Effector memory CD4-positive, alpha-beta T cell (primary cell): ENCODE results near the gene FBLL1.

Experiments
- DNase-seq, 3 donors: peaks; one replicate each; pipeline ENCODE4 v3.0.0-alpha.2; 2020
- H3K27ac ChIP-seq: 2 replicates; pipeline ENCODE4 v1.7.0; 2013; ENCODE audit warnings: mild to moderate bottlenecking, low read length, moderate library complexity; ENCODE audit not compliant: insufficient read depth, poor library complexity, severe bottlenecking
- H3K27me3 ChIP-seq: replicated peaks from 2 replicates; pipeline ENCODE4 v1.7.0; 2013; ENCODE audit warnings: mild to moderate bottlenecking, low read length; ENCODE audit not compliant: insufficient read depth, control insufficient read depth, poor library complexity, severe bottlenecking
- H3K36me3 ChIP-seq: 2 replicates; pipeline ENCODE4 v1.7.0; 2013; ENCODE audit warnings: mild to moderate bottlenecking, low read length, moderate library complexity; ENCODE audit not compliant: control insufficient read depth, insufficient read depth
- H3K4me1 ChIP-seq: 2 replicates; pipeline ENCODE4 v1.7.0; 2013; ENCODE audit warnings: low read length, mild to moderate bottlenecking; ENCODE audit not compliant: control insufficient read depth, insufficient read depth, poor library complexity, severe bottlenecking
- H3K4me3 ChIP-seq: 2 replicates; pipeline ENCODE4 v1.7.0; 2013; ENCODE audit warnings: low read length, low read depth, mild to moderate bottlenecking; ENCODE audit not compliant: insufficient read depth, poor library complexity, severe bottlenecking
- H3K9me3 ChIP-seq: 2 replicates; pipeline ENCODE4 v1.7.0; 2013; ENCODE audit warnings: mild to moderate bottlenecking, low read length, moderate library complexity; ENCODE audit not compliant: control insufficient read depth
- total RNA-seq, 3 donors: gene quantifications; one replicate each; lab custom pipeline; 2026; lab: John Stamatoyannopoulos, UW

Gene FBLL1
- total RNA-seq: 0 reads per million in 3 donors

- H3K4me3 ChIP-seq: no peak within 1 kb of the TSS
- no peaks in the 10 kb centered on the region for H3K9me3 ChIP-seq
- H3K4me1 ChIP-seq: no peaks in the 10 kb centered on the region
- H3K27ac ChIP-seq: no peak within 1 kb of the TSS
- H3K36me3 ChIP-seq: no peaks in the 10 kb centered on the region
- DNase-seq: no peak
- peaks cover 7% of the 10 kb centered on the region for H3K27me3 ChIP-seq
Measured at GRCh38 chr5:168528521-168529373, at the start of gene FBLL1. Gene FBLL1, plus strand, starts transcription at chr5:168529305. Its CDS starts 200 bp downstream, at chr5:168529505.

- DNase-seq: no peak
Measured at GRCh38 chr5:168480601-168481000, 48.5 kb upstream of the FBLL1 start.

GRCh38 chr5:168481330-168481788 lies 47.7 kb upstream of the FBLL1 start:
- no peak for DNase-seq
- Histone ChIP-seq H3K27ac (no peak overlapping the region), H3K4me3 (no peak overlapping the region), H3K9me3 (no peaks in the 10 kb centered on the region), H3K36me3 (no peaks in the 10 kb centered on the region), H3K4me1 (peaks cover 4% of the 10 kb centered on the region), H3K27me3 (no peaks in the 10 kb centered on the region)

More at GRCh38 chr5:168480601-168481000, 48.5 kb upstream of the FBLL1 start:
- Histone ChIP-seq H3K4me3 (no peak overlapping the region), H3K27me3 (no peaks in the 10 kb centered on the region), H3K36me3 (no peaks in the 10 kb centered on the region), H3K4me1 (no peaks in the 10 kb centered on the region), H3K9me3 (no peaks in the 10 kb centered on the region), H3K27ac (no peak overlapping the region)

- peaks cover 4% of the 10 kb centered on the region for H3K4me1 ChIP-seq
- H3K36me3 ChIP-seq: no peaks in the 10 kb centered on the region
- no peak overlapping the region for H3K27ac ChIP-seq
- H3K27me3 ChIP-seq: no peaks in the 10 kb centered on the region
- no peaks in the 10 kb centered on the region for H3K9me3 ChIP-seq
- no peak overlapping the region for H3K4me3 ChIP-seq
- DNase-seq: no peak
Measured at GRCh38 chr5:168482361-168482760, 46.7 kb upstream of the FBLL1 start.

GRCh38 chr5:168486136-168486879 lies 42.8 kb upstream of the FBLL1 start, which contains the start of gene RARS1:
Gene RARS1, plus strand, starts transcription at chr5:168486471. Its CDS starts 28 bp downstream, at chr5:168486499.
- Histone ChIP-seq H3K36me3 (peaks cover 17% of the 10 kb centered on the region), H3K4me3 (peak within 1 kb of the TSS; percentile 94), H3K27ac (peak within 1 kb of the TSS; percentile 71), H3K4me1 (peaks cover 4% of the 10 kb centered on the region), H3K27me3 (no peaks in the 10 kb centered on the region), H3K9me3 (no peaks in the 10 kb centered on the region)
- DNase-seq: peak; percentile 68 to 85 (median 82)

- Histone ChIP-seq H3K4me3 (no peak overlapping the region), H3K4me1 (peaks cover 4% of the 10 kb centered on the region), H3K27ac (no peak overlapping the region), H3K36me3 (peaks cover 42% of the 10 kb centered on the region), H3K9me3 (no peaks in the 10 kb centered on the region), H3K27me3 (no peaks in the 10 kb centered on the region)
- no peak for DNase-seq
Measured at GRCh38 chr5:168489059-168489458, 40.0 kb upstream of the FBLL1 start.

GRCh38 chr5:168494057-168494555 lies 35.0 kb upstream of the FBLL1 start:
- no peak overlapping the region for H3K4me3 ChIP-seq
- no peak overlapping the region for H3K27ac ChIP-seq
- H3K27me3 ChIP-seq: no peaks in the 10 kb centered on the region
- H3K4me1 ChIP-seq: no peaks in the 10 kb centered on the region
- DNase-seq: no peak
- H3K36me3 ChIP-seq: peaks cover 67% of the 10 kb centered on the region
- H3K9me3 ChIP-seq: no peaks in the 10 kb centered on the region

GRCh38 chr5:168502563-168503237 lies 26.4 kb upstream of the FBLL1 start:
- no peak overlapping the region for H3K27ac ChIP-seq
- H3K4me1 ChIP-seq: no peaks in the 10 kb centered on the region
- no peaks in the 10 kb centered on the region for H3K9me3 ChIP-seq
- peaks cover 58% of the 10 kb centered on the region for H3K36me3 ChIP-seq
- no peaks in the 10 kb centered on the region for H3K27me3 ChIP-seq
- DNase-seq: no peak
- no peak overlapping the region for H3K4me3 ChIP-seq

- Histone ChIP-seq H3K36me3 (peaks cover 78% of the 10 kb centered on the region), H3K4me1 (no peaks in the 10 kb centered on the region), H3K9me3 (no peaks in the 10 kb centered on the region), H3K27me3 (no peaks in the 10 kb centered on the region), H3K27ac (no peak overlapping the region), H3K4me3 (no peak overlapping the region)
- no peak for DNase-seq
Measured at GRCh38 chr5:168513861-168514428, 15.2 kb upstream of the FBLL1 start.
